PFSK-1 (cell line): ENCODE data around the gene ATP5MK.

Experiments used
- FOXP2 ChIP-seq: optimal IDR thresholded peaks from 2 replicates; pipeline ENCODE3; 2011; ENCODE audit warnings: borderline replicate concordance, control low read depth, inconsistent platforms; ENCODE audit not compliant: insufficient read depth; ENCODE audit errors: extremely low read length, extremely low read depth
- POLR2AphosphoS5 ChIP-seq: IDR thresholded peaks from 2 replicates; pipeline ENCODE4 v1.6.1; 2012; ENCODE audit warnings: low read depth, mild to moderate bottlenecking, control low read depth, low read length, moderate library complexity
- SIN3A ChIP-seq: IDR thresholded peaks from 2 replicates; pipeline ENCODE4 v1.6.1; 2012; ENCODE audit warnings: mild to moderate bottlenecking, low read length, moderate library complexity, borderline replicate concordance; ENCODE audit not compliant: insufficient read depth
- TAF1 ChIP-seq: IDR thresholded peaks from 2 replicates; pipeline ENCODE4 v1.6.1; 2012; ENCODE audit warnings: low read length, control low read depth, borderline replicate concordance; ENCODE audit not compliant: insufficient read depth
- TF ChIP-seq, protein P1 (sequence below), 2 experiments: IDR thresholded peaks; 2 replicates each; pipeline versions ENCODE4 v1.6.1 to v1.8.0; 2011 to 2012; ENCODE audit warnings: low read depth in 2 of 2, low read length in 2 of 2, control low read depth in 1 of 2, inconsistent platforms in 1 of 2, mild to moderate bottlenecking in 1 of 2, moderate library complexity in 1 of 2; ENCODE audit not compliant: insufficient read depth in 1 of 2

ATP5MK gene

DNA sequence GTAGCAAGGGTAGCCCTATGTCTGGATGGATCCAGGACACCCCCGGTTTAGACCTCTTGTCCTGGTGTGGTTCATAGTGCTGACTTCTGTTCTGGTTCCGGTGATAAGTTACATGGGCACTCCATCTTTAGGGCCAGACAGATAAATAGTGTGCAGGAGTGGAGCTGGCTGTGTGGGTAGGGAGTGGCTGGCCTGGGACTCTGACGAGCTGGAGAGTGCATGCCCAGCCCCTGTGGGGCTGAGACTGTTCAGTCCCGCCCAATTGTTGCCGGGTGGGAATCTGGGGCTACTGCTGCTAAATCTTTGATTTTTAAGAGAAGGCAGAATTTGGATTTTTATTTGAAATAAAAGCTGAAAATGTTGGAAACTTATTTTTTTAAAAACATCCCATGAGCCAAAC lies 27.5 kb upstream of the ATP5MK start:
- TF ChIP-seq POLR2AphosphoS5 (no peak), FOXP2 (no peak), TAF1 (no peak), SIN3A (no peak)
- TF ChIP-seq, protein P1, sequence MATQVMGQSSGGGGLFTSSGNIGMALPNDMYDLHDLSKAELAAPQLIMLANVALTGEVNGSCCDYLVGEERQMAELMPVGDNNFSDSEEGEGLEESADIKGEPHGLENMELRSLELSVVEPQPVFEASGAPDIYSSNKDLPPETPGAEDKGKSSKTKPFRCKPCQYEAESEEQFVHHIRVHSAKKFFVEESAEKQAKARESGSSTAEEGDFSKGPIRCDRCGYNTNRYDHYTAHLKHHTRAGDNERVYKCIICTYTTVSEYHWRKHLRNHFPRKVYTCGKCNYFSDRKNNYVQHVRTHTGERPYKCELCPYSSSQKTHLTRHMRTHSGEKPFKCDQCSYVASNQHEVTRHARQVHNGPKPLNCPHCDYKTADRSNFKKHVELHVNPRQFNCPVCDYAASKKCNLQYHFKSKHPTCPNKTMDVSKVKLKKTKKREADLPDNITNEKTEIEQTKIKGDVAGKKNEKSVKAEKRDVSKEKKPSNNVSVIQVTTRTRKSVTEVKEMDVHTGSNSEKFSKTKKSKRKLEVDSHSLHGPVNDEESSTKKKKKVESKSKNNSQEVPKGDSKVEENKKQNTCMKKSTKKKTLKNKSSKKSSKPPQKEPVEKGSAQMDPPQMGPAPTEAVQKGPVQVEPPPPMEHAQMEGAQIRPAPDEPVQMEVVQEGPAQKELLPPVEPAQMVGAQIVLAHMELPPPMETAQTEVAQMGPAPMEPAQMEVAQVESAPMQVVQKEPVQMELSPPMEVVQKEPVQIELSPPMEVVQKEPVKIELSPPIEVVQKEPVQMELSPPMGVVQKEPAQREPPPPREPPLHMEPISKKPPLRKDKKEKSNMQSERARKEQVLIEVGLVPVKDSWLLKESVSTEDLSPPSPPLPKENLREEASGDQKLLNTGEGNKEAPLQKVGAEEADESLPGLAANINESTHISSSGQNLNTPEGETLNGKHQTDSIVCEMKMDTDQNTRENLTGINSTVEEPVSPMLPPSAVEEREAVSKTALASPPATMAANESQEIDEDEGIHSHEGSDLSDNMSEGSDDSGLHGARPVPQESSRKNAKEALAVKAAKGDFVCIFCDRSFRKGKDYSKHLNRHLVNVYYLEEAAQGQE (IDR thresholded peaks at IDR 0.05; ENCODE audit: insufficient read depth in 1 of 2, low read depth in 2 of 2, low read length in 2 of 2), result no peak

DNA sequence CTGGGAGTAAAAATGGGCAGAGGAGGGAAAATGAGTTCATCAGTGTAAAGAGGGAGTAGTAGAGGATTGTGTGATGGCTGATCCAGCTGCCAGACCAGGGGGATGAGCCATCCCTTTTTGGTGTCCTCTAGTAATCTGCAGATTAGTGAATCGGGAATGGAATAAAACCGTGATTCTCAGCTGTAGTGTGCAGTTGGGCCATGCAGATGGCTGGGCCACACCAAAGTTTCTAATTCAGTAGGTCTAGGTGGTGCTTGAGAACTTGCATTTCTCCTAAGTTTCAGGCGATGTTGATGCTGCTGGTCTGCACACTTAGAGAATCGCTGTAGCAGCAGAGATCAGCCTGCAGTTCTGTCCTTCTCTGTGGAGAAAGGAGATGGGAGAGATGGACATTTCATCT lies 22.8 kb upstream of the ATP5MK start:
- TF ChIP-seq TAF1 (no peak), SIN3A (no peak), POLR2AphosphoS5 (no peak), FOXP2 (no peak)
- TF ChIP-seq, protein P1 (IDR thresholded peaks at IDR 0.05; ENCODE audit: insufficient read depth in 1 of 2, low read depth in 2 of 2, low read length in 2 of 2), result no peak

DNA sequence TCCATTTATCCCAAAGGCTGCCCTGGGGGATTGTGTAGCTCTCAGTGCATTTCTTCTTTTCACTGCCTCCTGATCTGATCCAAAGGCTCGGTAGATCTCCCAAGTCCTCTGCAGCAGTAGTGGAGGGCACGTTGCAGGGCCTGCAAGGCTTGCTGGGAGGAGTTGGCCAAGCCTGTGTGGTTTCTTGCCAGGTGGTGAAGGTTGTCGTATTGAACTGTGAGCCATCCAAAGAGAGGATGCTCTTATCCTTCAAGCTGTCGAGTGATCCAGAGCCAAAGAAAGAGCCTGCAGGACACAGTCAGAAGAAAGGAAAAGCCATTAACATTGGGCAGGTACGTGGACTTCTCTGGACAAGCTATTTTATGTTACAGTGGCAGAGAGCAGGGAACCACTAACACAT lies 21.3 kb upstream of the ATP5MK start:
- TF ChIP-seq, protein P1 (IDR thresholded peaks at IDR 0.05; ENCODE audit: insufficient read depth in 1 of 2, low read depth in 2 of 2, low read length in 2 of 2), result no peak
- TF ChIP-seq SIN3A (no peak), POLR2AphosphoS5 (no peak), TAF1 (no peak), FOXP2 (no peak)

DNA sequence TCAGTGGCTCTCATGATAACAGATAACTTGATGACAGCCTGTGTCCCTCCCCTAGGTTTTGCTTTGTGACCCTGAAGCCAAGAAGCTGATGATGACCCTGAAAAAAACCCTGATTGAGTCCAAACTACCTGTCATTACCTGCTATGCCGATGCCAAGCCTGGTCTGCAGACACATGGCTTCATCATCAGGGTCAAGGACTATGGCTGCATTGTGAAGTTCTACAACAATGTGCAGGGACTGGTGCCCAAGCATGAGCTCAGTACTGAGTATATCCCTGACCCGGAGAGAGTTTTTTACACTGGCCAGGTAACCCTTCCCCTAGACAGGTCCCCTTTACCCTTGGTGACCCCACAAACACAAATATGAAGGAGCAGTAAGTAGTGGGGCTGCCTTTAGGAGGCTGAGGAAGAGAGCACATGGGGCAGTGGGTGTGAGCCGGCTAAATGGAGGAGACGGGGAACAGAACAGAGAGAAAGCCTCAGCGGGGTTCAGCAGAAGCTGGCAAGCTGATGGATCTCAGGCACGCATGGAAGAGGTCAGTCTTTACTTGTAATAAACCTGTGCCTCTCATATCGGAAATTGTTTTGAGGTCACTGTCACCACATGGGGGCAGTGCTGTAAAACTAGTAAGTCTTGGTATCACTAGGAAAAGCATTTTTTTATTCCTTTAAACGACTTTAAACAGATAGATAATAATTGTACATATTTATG lies 20.3 kb upstream of the ATP5MK start:
- no peak for TF ChIP-seq FOXP2
- TF ChIP-seq TAF1, result no peak
- TF ChIP-seq, protein P1 (IDR thresholded peaks at IDR 0.05; ENCODE audit: insufficient read depth in 1 of 2, low read depth in 2 of 2, low read length in 2 of 2), result no peak
- TF ChIP-seq POLR2AphosphoS5, result no peak
- TF ChIP-seq SIN3A, result no peak

DNA sequence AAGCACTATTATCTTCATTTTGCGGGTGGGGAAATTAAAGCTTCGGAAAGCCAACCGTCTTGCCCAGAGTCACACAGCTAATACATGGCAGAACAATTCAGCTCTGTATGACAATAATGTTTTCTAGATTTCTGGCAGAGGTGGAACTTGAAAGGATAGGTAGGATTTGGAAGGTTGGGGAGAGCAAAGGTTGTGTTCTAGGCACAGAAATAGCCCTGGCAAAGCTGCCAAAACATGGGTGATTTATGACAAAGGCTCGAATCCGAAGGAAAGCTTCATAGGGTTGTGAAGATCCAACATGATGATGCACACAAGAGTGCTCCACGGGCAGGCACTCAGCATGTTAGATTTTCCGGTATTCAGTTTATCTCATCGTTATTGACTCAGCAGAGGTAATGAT lies 19.3 kb upstream of the ATP5MK start:
- no peak for TF ChIP-seq TAF1
- TF ChIP-seq, protein P1 (IDR thresholded peaks at IDR 0.05; ENCODE audit: insufficient read depth in 1 of 2, low read depth in 2 of 2, low read length in 2 of 2), result no peak
- no peak for TF ChIP-seq SIN3A
- TF ChIP-seq FOXP2, result no peak
- TF ChIP-seq POLR2AphosphoS5, result no peak
